Stimulated activated CD8-positive, alpha-beta memory T cell treated with anti-CD3 and anti-CD28 coated beads, Interleukin-4, amount 100 ng/mL, for 4 hours (primary cell): ENCODE measurements around the gene COG7.
"Not testable (repeated sequence)": the region's sequence is repeated elsewhere in the genome, so short reads cannot be mapped to it uniquely, and the experiment has no call there.

Experiments used
- DNase-seq, 2 donors: peaks; one replicate each; pipeline ENCODE4 v3.0.0-alpha.2; 2020; ENCODE audit warnings: low read depth in 2 of 2, low spot score in 1 of 2

Gene COG7

DNA sequence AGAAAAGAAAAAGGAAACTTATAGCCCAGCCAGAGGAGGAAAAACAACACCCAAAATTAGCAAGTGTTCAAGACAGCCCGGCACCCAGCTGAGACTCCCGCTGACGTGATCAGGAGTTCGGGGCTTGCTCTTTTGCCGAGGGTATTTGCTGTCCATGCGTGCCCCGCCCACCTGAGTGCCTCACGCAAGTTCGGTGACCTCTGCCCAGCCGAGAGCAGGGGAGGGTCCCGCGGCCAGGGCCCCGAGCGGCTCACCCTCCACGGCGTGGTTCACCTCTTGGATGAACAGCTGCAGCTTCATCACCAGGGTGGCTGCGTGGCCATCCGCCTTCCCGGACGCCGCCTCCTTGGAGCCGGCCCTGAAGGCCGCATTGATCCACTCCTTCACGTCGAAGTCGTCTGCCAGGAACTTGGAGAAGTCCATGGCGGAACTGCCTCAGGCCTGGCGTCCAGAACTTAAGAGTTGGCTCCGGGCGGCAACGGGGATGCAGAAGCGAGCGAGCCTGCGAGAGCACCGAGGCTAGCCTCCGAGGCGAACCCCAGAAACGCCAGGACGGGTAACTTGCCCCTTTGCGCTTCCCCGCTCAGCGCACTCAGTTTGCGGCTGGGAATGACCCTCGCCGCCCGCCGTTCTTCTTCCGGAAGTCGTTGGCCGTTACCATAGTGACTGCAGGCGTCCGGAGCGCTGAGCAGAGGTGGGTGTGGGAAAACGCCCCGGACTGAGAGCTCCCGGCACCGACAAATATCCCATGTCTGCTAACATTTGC, at the start of gene COG7:
TSS of gene COG7 (minus strand) at position 618 of the 766 bp plus-strand sequence. CDS start at position 423, 195 bp downstream.
- peak; percentile 71 to 76 for DNase-seq

DNA sequence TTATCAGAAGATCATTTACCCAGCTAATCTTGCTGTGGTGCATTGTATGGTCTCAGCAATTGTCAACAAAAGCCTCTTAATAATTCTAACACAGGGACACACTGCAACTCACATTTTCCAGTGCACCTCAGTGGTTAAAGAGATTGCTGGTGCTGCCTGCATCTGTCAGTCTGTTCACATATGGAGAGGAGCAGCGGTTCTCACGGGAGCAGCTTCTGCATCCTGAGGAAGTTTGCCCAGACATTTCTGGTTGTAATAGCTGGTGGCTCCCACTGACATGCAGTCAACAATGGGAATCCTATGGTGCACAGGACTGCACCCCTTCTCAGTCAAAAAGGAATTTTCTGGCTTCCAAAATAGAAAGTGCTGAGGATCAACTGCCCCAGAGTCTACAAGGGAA, 49.5 kb upstream of the COG7 start:
- DNase-seq: no peak

DNA sequence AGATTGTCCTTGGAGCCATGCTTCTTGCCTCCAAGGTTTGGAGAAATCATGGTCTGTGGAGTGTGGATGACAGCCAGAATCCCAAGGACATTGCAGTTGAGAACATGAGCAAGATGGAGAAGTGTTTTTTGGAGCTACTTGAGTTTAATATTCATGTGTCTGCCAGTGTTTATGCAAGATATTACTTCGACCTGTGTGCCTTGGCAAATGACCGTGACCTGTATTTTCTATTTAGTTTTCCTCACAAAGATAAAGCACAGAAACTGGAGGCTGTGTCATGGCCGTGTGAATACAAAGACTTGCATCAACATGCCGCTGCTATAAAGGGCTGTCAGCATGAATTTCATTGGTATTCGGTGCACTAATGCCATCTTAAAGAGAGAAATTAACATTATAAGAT, 48.3 kb upstream of the COG7 start:
- no peak for DNase-seq

GRCh38 chr16:23500862-23501225, 47.9 kb upstream of the COG7 start:
- DNase-seq: no peak

GRCh38 chr16:23500212-23500861, 47.3 kb upstream of the COG7 start:
- no peak for DNase-seq

DNA sequence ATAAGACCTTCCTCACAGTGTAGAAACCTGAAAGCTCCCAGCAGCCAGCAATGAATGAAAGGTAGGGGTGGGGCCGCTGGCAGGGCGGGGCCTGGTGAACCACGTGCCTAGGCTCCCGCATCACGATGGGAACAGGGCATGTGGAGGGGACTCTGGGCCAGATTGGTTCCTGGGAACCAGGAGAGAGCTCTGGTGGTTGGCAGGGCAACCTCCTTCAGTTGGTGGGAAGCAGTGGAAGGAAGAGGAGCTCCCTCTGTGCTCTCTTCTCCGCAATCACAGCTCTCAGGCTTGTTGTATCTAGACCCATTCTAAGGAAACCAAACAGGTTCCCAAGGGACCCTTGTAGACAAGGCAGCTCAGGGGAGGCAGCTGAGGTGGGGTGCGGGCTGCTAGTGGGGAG, 46.8 kb upstream of the COG7 start:
- DNase-seq: no peak

GRCh38 chr16:23498863-23499262, 45.9 kb upstream of the COG7 start:
- DNase-seq: no peak

- DNase-seq: no peak
These were observed 44.5 kb upstream of the COG7 start for GRCh38 chr16:23497543-23497868.

GRCh38 chr16:23496821-23497542, 44.0 kb upstream of the COG7 start:
- no peak for DNase-seq

DNA sequence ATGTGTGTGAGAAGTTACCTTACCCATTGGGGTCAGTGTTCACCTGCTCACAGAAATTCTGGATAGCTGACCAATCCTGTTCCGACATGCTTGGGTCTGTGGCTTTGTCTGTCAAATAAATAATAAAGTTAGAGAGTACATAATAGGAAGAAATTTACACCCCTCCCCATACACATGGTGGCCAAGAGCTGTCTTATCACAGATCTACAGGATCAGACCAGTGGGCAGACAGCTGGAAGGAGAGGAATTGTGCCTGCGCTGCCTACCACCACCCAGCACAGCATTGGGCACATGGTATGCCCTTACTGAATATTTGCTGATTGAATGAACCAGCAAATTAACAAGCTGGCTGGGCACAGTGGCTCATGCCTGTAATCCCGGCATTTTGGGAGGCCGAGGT, 42.7 kb upstream of the COG7 start:
- DNase-seq: no peak

DNA sequence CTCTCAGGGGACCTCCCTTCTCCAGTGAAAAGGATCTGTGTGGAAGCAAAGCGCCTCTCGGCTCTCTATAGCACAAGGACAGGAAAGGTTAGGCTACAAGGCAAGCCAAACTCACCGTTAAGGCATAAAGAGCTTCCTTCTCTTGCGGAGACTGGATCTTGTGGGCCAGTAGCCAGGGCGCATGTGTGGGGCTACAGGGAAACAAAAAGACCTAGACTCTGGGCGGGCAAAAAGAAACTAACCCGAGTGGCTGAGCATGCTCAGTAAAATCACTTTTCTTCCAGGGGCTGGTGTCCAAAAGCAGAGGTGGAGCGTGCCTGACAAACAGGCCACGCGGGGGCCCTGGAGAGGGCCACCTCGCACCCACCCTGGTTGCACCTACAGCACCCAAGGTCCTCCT, 41.2 kb upstream of the COG7 start:
- no peak for DNase-seq

DNA sequence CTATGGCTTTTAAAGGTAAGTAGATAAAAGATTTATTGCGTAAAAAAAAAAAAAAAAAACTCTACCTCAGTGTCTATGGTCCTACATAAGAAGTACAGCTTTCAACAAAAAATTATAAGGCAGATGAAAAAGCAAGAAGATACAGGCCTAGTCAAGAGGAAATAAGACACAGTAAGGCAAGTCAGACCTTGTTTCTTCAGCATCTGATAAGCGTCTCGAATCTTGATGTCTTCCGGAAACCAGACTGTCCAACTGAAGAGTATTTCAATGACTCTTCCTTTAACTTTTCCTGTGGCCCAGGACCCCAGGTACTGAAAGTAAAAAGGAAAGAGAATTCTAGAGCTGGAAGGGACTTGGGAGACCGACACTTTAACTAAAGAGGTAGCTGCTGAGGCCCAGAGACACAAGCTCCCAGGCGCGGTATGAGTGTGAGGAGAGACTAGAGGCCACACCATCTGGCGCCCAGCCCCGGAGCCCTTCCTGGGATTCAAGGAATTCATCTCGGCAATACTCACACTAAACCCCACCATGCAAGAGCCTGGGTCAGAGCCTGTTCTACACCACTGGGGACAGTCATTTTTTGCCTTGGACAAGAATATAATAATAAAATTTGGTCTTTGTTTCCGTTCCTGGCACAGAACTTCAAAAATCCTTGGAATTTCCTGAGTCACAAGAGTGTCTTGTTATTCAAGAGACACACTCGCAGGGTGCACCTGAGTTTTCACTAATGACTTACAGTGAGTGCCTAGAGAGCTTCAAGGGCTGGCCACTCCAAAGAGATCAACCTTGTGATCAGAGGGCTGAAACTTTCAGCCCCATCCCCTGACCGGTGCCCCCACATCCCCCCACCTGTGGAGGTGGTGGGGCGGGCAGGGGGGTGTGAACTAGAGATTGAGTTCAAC, 38.8 kb upstream of the COG7 start:
- no peak for DNase-seq

- DNase-seq: no peak
These were observed 33.5 kb upstream of the COG7 start for GRCh38 chr16:23486480-23486879.

DNA sequence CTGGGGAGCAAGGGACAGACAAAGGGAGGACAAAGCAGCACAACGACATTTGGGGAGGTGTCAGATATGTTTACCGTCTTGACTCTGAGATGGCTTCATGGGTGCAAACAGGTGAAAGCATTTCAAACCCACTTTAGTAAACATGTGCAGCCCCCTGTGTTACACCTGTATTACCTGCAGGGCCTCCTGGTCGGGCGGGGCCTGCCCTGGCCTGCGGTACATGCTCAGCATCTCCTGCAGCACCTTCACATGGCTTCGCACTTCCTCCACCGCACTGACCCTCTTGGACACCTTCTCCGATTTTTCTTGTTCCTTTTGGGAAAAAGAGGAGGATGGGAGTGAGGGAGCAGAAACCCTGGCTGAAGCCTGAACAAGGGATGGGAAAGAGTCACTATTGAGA, 32.9 kb upstream of the COG7 start:
- no peak for DNase-seq

- no peak for DNase-seq
These were observed 32.2 kb upstream of the COG7 start for GRCh38 chr16:23485257-23485614.

- no peak for DNase-seq
These were observed 31.7 kb upstream of the COG7 start for GRCh38 chr16:23484510-23485256.

DNA sequence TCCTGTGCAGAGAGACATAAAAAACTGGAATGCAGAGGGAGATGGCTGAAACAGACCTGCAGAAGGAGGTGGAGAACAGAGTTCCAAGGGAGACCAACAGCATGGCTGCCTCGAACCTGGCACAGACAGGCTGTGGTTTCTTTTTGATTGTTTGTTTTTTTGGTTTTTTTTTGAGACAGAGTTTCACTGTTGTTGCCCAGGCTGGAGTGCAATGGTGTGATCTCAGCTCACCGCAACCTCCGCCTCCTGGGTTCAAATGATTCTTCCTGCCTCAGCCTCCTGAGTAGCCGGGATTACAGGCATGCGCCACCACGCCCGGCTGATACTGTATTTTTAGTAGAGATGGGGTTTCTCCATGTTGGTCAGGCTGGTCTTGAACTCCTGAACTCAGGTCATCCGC, 30.5 kb upstream of the COG7 start:
- DNase-seq: not testable (repeated sequence)

DNA sequence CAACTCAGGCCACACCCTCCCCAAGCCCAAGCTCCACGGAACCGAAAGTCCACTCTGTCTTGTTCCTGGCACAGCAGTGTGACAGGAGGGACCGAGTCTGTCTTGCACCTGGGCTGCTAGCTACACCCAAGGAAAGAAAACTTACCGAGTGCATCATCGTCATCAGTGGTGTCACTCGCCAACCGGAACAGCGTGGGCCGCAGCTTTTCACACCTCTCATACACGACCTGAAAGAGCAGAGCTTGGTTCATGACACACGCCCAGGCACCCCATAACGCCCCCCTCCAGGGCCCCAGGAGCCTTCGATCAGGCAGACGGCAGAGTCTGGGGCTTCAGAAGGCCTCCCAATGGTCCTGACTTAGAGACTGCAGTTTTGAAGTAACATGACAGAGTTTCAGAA, 29.8 kb upstream of the COG7 start:
- DNase-seq: peak in 1 of 2 donors; percentile 48

DNA sequence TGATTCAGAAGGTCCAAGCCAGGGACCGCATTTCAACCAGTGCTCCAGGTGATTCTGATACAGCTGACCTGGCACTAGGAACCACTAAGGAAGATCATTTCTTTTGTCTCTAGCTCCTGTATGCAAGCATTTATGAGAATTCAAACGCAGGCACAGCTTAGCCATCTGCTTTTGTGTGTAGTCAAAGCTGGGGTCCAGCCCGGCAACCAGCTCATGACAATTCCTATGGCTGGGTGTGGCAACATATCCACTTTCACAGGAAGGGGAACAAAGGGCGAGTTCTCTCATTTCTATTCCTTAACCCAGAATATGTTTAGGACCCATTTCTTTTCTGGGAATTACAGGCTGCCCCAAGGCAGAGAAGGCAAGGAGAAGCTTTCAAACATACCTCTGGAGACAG, 27.3 kb upstream of the COG7 start:
- no peak for DNase-seq

- no peak for DNase-seq
These were observed 26.1 kb upstream of the COG7 start for GRCh38 chr16:23479138-23479537.

GRCh38 chr16:23478566-23478965, 25.6 kb upstream of the COG7 start:
- no peak for DNase-seq
